ENCODE measurements around the gene CENPE. TPM values are rescaled to one million over a fixed set of nuclear protein-coding genes. Genes with fewer than 3 reads are reported as not detected.
A peak's percentile ranks its signal among the peaks of the same experiment; 100 is the strongest.

The CENPE gene
- total RNA-seq, 2 experiments from 2014 or later = 42.4 to 54.0 TPM

- Mint-ChIP-seq H3K9me3 (ENCODE audit: low read depth) (no peaks in the 10 kb centered on the region), H3K4me3 (peak within 1 kb of the TSS; percentile 84), H3K4me1 (peaks cover 45% of the 10 kb centered on the region), H3K27me3 (no peaks in the 10 kb centered on the region), H3K36me3 (ENCODE audit: low read depth) (peaks cover 28% of the 10 kb centered on the region), H3K27ac (peak within 1 kb of the TSS; percentile 99)
- ATAC-seq (peak; percentile 69), DNase-seq (peak; percentile 33)
- CTCF ChIA-PET = interaction anchor here (0.8 to 1.9 kb wide), 6 partner anchors 11 to 646 kb away, joined by 3 to 11 read pairs (median 4); partner anchors contain the start of gene BDH2
- POLR2A ChIA-PET = interaction anchor here (0.6 to 0.7 kb wide), 2 partner anchors 525 to 732 kb away, joined by 3 read pairs; no protein-coding TSS in a partner anchor
- intact Hi-C loops (cut with DNase I, micrococcal nuclease) = loop anchor here (1.0 to 5.0 kb wide), 10 partner anchors 22 to 732 kb away; partner anchors contain the start of genes BDH2 (in 2 of the 2), SLC9B1 (in 2 of the 2), UBE2D3 (in 2 of the 2) and CISD2 (in 1 of the 2)
Measured at GRCh38 chr4:103076747-103077347, 121.3 kb downstream of the CENPE start, which contains the start of gene SLC9B2. TSS of gene SLC9B2 (minus strand) at chr4:103076761. CDS start at chr4:103067550, 9,211 bp downstream.

GRCh38 chr4:103075894-103076746 is 122.0 kb downstream of the CENPE start:
- Mint-ChIP-seq H3K4me3 (peak overlapping the region; percentile 84), H3K4me1 (peaks cover 45% of the 10 kb centered on the region), H3K36me3 (ENCODE audit: low read depth) (peaks cover 24% of the 10 kb centered on the region), H3K27me3 (no peaks in the 10 kb centered on the region), H3K9me3 (ENCODE audit: low read depth) (no peaks in the 10 kb centered on the region), H3K27ac (peak overlapping the region; percentile 99)
- ChIA-PET POLR2A (interaction anchor here (0.5 to 0.7 kb wide), 3 partner anchors 24 to 731 kb away, joined by 3 to 4 read pairs (median 3); no protein-coding TSS in a partner anchor), CTCF (interaction anchor here (0.8 to 2.0 kb wide), 7 partner anchors 11 to 645 kb away, joined by 3 to 13 read pairs (median 4); partner anchors contain the start of gene BDH2)
- intact Hi-C loops (cut with DNase I, micrococcal nuclease) = loop anchor here (1.0 to 5.0 kb wide), 10 partner anchors 23 to 731 kb away; partner anchors contain the start of genes BDH2 (in 2 of the 2), SLC9B1 (in 2 of the 2), UBE2D3 (in 2 of the 2) and CISD2 (in 1 of the 2)
- DNase-seq = peak; percentile 79
- ATAC-seq = peak; percentile 63

- CTCF ChIA-PET = interaction anchor here (0.6 to 2.0 kb wide), 7 partner anchors 10 to 326 kb away, joined by 3 to 13 read pairs (median 3); partner anchors contain the start of gene BDH2
- H3K36me3 Mint-ChIP-seq (ENCODE audit: low read depth) = peaks cover 21% of the 10 kb centered on the region
- DNase-seq (no peak), ATAC-seq (peak; percentile 1)
- intact Hi-C loops (cut with DNase I, micrococcal nuclease) = loop anchor here in 1 of 2 experiments (5.0 kb wide), 1 partner anchor 208 kb away; the partner anchor contains the start of gene CISD2
- peak overlapping the region; percentile 84 for H3K4me3 Mint-ChIP-seq
- H3K4me1 Mint-ChIP-seq = peaks cover 45% of the 10 kb centered on the region
- peak overlapping the region; percentile 99 for H3K27ac Mint-ChIP-seq
- no peaks in the 10 kb centered on the region for H3K27me3 Mint-ChIP-seq
- no peaks in the 10 kb centered on the region for H3K9me3 Mint-ChIP-seq (ENCODE audit: low read depth)
- POLR2A ChIA-PET = interaction anchor here (0.5 to 1.5 kb wide), 3 partner anchors 23 to 1425 kb away, joined by 4 to 6 read pairs (median 4); partner anchors contain the start of gene UBE2D3
Measured at GRCh38 chr4:103075435-103075893, 122.7 kb downstream of the CENPE start.

- H3K4me1 Mint-ChIP-seq = peaks cover 45% of the 10 kb centered on the region
- H3K36me3 Mint-ChIP-seq (ENCODE audit: low read depth) = peaks cover 21% of the 10 kb centered on the region
- POLR2A ChIA-PET = interaction anchor here (0.6 to 1.5 kb wide), 2 partner anchors 248 to 1425 kb away, joined by 4 to 6 read pairs; partner anchors contain the start of gene UBE2D3
Measured at GRCh38 chr4:103074744-103075434, 123.3 kb downstream of the CENPE start.

GRCh38 chr4:103073792-103074438 is 124.2 kb downstream of the CENPE start:
- H3K36me3 Mint-ChIP-seq (ENCODE audit: low read depth) = peaks cover 24% of the 10 kb centered on the region
- DNase-seq (no peak), ATAC-seq (no peak)
- peak overlapping the region; percentile 84 for H3K4me3 Mint-ChIP-seq
- H3K4me1 Mint-ChIP-seq = peaks cover 44% of the 10 kb centered on the region
- CTCF ChIA-PET = interaction anchor here (0.5 to 2.0 kb wide), 4 partner anchors 18 to 353 kb away, joined by 3 to 13 read pairs (median 3); no protein-coding TSS in a partner anchor
- POLR2A ChIA-PET = interaction anchor here (0.5 to 1.5 kb wide), 3 partner anchors 247 to 812 kb away, joined by 3 to 6 read pairs (median 4); partner anchors contain the start of gene UBE2D3
- no peaks in the 10 kb centered on the region for H3K27me3 Mint-ChIP-seq
- no peaks in the 10 kb centered on the region for H3K9me3 Mint-ChIP-seq (ENCODE audit: low read depth)
- no peak overlapping the region for H3K27ac Mint-ChIP-seq
- intact Hi-C loops (cut with DNase I, micrococcal nuclease) = no loop called here

More at GRCh38 chr4:103074744-103075434, 123.3 kb downstream of the CENPE start:
- Mint-ChIP-seq H3K4me3 (peak overlapping the region; percentile 84), H3K9me3 (ENCODE audit: low read depth) (no peaks in the 10 kb centered on the region), H3K27ac (peak overlapping the region; percentile 99), H3K27me3 (no peaks in the 10 kb centered on the region)
- intact Hi-C loops (cut with DNase I, micrococcal nuclease) = loop anchor here in 1 of 2 experiments (5.0 kb wide), 1 partner anchor 208 kb away; the partner anchor contains the start of gene CISD2
- CTCF ChIA-PET = interaction anchor here (0.6 to 2.0 kb wide), 9 partner anchors 10 to 326 kb away, joined by 3 to 13 read pairs (median 3); partner anchors contain the start of gene BDH2
- ATAC-seq (peak; percentile 7), DNase-seq (no peak)

GRCh38 chr4:103067841-103068547 is 130.1 kb downstream of the CENPE start:
- intact Hi-C loops (cut with DNase I, micrococcal nuclease) = no loop called here
- Mint-ChIP-seq H3K4me1 (peaks cover 25% of the 10 kb centered on the region), H3K9me3 (ENCODE audit: low read depth) (no peaks in the 10 kb centered on the region), H3K27me3 (no peaks in the 10 kb centered on the region), H3K4me3 (no peak overlapping the region), H3K27ac (no peak overlapping the region), H3K36me3 (ENCODE audit: low read depth) (peaks cover 45% of the 10 kb centered on the region)
- no peak for DNase-seq
- ChIA-PET POLR2A (no interaction called here), CTCF (no interaction called here)
- ATAC-seq = peak; percentile 69

- Mint-ChIP-seq H3K27ac (no peak overlapping the region), H3K4me1 (no peaks in the 10 kb centered on the region), H3K27me3 (no peaks in the 10 kb centered on the region), H3K36me3 (ENCODE audit: low read depth) (peaks cover 43% of the 10 kb centered on the region), H3K4me3 (no peak overlapping the region), H3K9me3 (ENCODE audit: low read depth) (peaks cover 3% of the 10 kb centered on the region)
- DNase-seq (no peak), ATAC-seq (no peak)
- intact Hi-C loops (cut with DNase I, micrococcal nuclease) = no loop called here
- ChIA-PET POLR2A (no interaction called here), CTCF (interaction anchor here (0.6 to 2.3 kb wide), 5 partner anchors 9 to 343 kb away, joined by 3 to 11 read pairs (median 7); partner anchors contain the start of gene BDH2)
Measured at GRCh38 chr4:103060453-103061148, 137.5 kb downstream of the CENPE start.

All from activated CD4-positive, alpha-beta T cell treated with anti-CD3 and anti-CD28 coated beads for 36 hours (primary cell).